Esophagus squamous epithelium (tissue), 4 donors: ENCODE data around the gene PKP2.

Experiments used
- CTCF ChIP-seq, 6 experiments: fragments of 450-650 bp in 4 of 6; fragments of 200-600 bp in 2 of 6; sonication (generic) in 2 of 6; IDR thresholded peaks; one replicate each; pipeline ENCODE4 v1.5.1; 2016 to 2019; ENCODE audit warnings: antibody characterized with exemption in 6 of 6, mild to moderate bottlenecking in 4 of 6, moderate library complexity in 4 of 6
- POLR2A ChIP-seq, 4 donors: fragments of 450-650 bp; IDR thresholded peaks; one replicate each; pipeline ENCODE4 v1.6.1; 2017; ENCODE audit warnings: antibody characterized with exemption in 4 of 4, mild to moderate bottlenecking in 4 of 4, moderate library complexity in 3 of 4

- TF ChIP-seq CTCF (IDR thresholded peaks at IDR 0.05) (no peak), POLR2A (IDR thresholded peaks at IDR 0.05) (no peak)
Observed at GRCh38 chr12:32768518-32768917, 128.1 kb downstream of the PKP2 start.
